ENCODE data around the gene B3GALNT2.

The B3GALNT2 gene

GRCh38 chr1:235486321-235486720 is 17.9 kb downstream of the B3GALNT2 start:
- no peak for TF ChIP-seq EZH2phosphoT487 (IDR thresholded peaks at IDR 0.05; ENCODE audit: borderline replicate concordance)
- no peak for TF ChIP-seq CTCF (conservative IDR thresholded peaks at IDR 0.05; ENCODE audit: low read length)
- Histone ChIP-seq H3K4me3 (ENCODE audit: low read length, poor library complexity, severe bottlenecking) (no peak overlapping the region), H2AFZ (ENCODE audit: low read length) (no peak overlapping the region), H3K36me3 (ENCODE audit: insufficient read depth, low read length) (peaks cover 31% of the 10 kb centered on the region), H3K27me3 (ENCODE audit: insufficient read depth, low read length, poor library complexity, severe bottlenecking) (no peaks in the 10 kb centered on the region), H3K9ac (ENCODE audit: low read depth, low read length, poor library complexity, severe bottlenecking) (no peak overlapping the region), H3F3A (ENCODE audit: low read depth) (no peaks in the 10 kb centered on the region), H3K9me3 (ENCODE audit: insufficient read depth, low read depth, low read length) (no peaks in the 10 kb centered on the region), H4K20me1 (ENCODE audit: insufficient read depth, low read length, poor library complexity, severe bottlenecking) (peaks cover 3% of the 10 kb centered on the region), H3K4me2 (ENCODE audit: low read depth, low read length, poor library complexity, severe bottlenecking) (peak overlapping the region; percentile 53), H3K9me2 (replicated peaks; ENCODE audit: low read depth, low read length) (no peaks in the 10 kb centered on the region), H3K4me1 (ENCODE audit: insufficient read depth, low read length, poor library complexity, severe bottlenecking) (peaks cover 24% of the 10 kb centered on the region), H3K79me2 (ENCODE audit: insufficient read depth, low read length) (no peaks in the 10 kb centered on the region)

GRCh38 chr1:235485558-235485957 is 18.7 kb downstream of the B3GALNT2 start:
- no peaks in the 10 kb centered on the region for H3K27me3 ChIP-seq (ENCODE audit: insufficient read depth, low read length, poor library complexity, severe bottlenecking)
- no peaks in the 10 kb centered on the region for H3K9me2 ChIP-seq (replicated peaks; ENCODE audit: low read depth, low read length)
- peaks cover 36% of the 10 kb centered on the region for H3K36me3 ChIP-seq (ENCODE audit: insufficient read depth, low read length)
- H3K4me2 ChIP-seq (ENCODE audit: low read depth, low read length, poor library complexity, severe bottlenecking): peak overlapping the region; percentile 53
- peaks cover 22% of the 10 kb centered on the region for H3K4me1 ChIP-seq (ENCODE audit: insufficient read depth, low read length, poor library complexity, severe bottlenecking)
- H3K9me3 ChIP-seq (ENCODE audit: insufficient read depth, low read depth, low read length): no peaks in the 10 kb centered on the region
- peaks cover 3% of the 10 kb centered on the region for H4K20me1 ChIP-seq (ENCODE audit: insufficient read depth, low read length, poor library complexity, severe bottlenecking)
- no peak overlapping the region for H2AFZ ChIP-seq (ENCODE audit: low read length)
- no peak overlapping the region for H3K9ac ChIP-seq (ENCODE audit: low read depth, low read length, poor library complexity, severe bottlenecking)
- no peaks in the 10 kb centered on the region for H3F3A ChIP-seq (ENCODE audit: low read depth)
- no peak overlapping the region for H3K4me3 ChIP-seq (ENCODE audit: low read length, poor library complexity, severe bottlenecking)
- H3K79me2 ChIP-seq (ENCODE audit: insufficient read depth, low read length): no peaks in the 10 kb centered on the region
- TF ChIP-seq EZH2phosphoT487 (IDR thresholded peaks at IDR 0.05; ENCODE audit: borderline replicate concordance) (no peak), CTCF (conservative IDR thresholded peaks at IDR 0.05; ENCODE audit: low read length) (no peak)

GRCh38 chr1:235483090-235483489 is 21.2 kb downstream of the B3GALNT2 start:
- Histone ChIP-seq H3K9me2 (replicated peaks; ENCODE audit: low read depth, low read length) (no peaks in the 10 kb centered on the region), H3K9ac (ENCODE audit: low read depth, low read length, poor library complexity, severe bottlenecking) (no peak overlapping the region), H3K4me3 (ENCODE audit: low read length, poor library complexity, severe bottlenecking) (no peak overlapping the region), H3K36me3 (ENCODE audit: insufficient read depth, low read length) (peaks cover 55% of the 10 kb centered on the region), H3K4me1 (ENCODE audit: insufficient read depth, low read length, poor library complexity, severe bottlenecking) (peaks cover 22% of the 10 kb centered on the region), H4K20me1 (ENCODE audit: insufficient read depth, low read length, poor library complexity, severe bottlenecking) (peaks cover 3% of the 10 kb centered on the region), H3K9me3 (ENCODE audit: insufficient read depth, low read depth, low read length) (no peaks in the 10 kb centered on the region), H3K79me2 (ENCODE audit: insufficient read depth, low read length) (no peaks in the 10 kb centered on the region), H3K27me3 (ENCODE audit: insufficient read depth, low read length, poor library complexity, severe bottlenecking) (no peaks in the 10 kb centered on the region), H3F3A (ENCODE audit: low read depth) (no peaks in the 10 kb centered on the region), H3K4me2 (ENCODE audit: low read depth, low read length, poor library complexity, severe bottlenecking) (no peak overlapping the region), H2AFZ (ENCODE audit: low read length) (no peak overlapping the region)
- no peak for TF ChIP-seq EZH2phosphoT487 (IDR thresholded peaks at IDR 0.05; ENCODE audit: borderline replicate concordance)
- TF ChIP-seq CTCF (conservative IDR thresholded peaks at IDR 0.05; ENCODE audit: low read length): no peak

Data from Loucy (cell line).